Femur (tissue), 1 donor: ENCODE data around the gene FBN1.

Experiments
- DNase-seq: peaks from one replicate; pipeline ENCODE4 v3.0.0-alpha.2; 2017

FBN1 gene

DNA sequence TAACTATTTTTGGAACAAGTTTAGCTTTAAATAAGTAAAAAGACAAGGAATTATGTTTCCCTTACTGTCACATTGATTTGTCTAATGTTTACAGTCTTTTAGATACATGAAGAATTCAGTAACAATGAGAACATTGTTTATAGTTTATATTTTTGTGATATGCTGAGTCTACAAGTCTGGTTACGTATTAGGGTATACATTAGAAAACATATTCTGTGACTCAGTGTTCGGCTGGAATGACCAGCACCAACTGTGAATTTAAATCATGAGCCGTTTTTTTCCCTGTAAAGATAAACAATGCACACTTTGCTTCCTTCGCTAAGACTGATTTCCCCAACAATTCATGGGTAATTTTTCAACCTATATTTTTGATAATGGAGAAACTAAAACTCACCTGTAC lies 182.8 kb downstream of the FBN1 start:
- DNase-seq, result no peak

DNA sequence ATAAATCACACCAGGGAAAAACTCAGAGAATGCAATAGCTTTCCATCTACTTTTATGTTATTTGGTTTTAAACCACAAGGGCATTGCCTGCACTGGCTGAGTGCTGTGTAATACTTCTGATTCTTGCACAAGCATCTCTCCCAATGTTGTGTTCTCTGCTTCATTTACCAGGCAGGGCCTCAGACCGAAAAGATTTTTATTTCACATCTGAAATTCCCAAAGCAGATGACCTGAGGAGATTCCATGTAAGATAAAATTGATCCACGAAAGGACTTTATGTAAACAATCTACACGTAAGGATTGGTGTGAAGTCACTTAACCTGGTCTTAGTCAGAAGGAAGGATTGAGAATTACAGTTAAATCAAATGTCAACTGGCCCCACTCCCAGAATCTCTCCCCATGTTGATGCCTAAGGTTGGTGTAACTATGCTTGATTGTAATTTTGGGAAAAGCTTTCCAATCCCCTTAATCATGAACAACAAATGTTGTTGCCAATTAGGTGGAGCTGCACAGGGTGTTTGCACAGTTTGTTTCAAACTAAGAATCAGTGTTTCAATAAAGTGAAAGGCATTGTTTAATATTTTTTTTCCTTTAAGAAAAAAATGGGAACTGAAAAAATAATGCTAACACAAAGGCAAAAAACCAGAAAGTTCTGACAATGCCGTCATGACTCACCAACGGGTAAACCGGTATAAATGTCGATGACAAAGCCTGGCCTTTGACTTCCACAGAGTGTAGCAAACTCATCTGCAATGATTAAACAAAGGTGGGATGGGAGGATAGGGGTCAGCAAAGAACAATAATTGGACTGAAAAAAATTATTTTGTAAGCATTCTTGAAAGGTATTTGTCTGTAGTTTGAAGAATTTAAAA lies 185.7 kb downstream of the FBN1 start:
- DNase-seq, result no peak

DNA sequence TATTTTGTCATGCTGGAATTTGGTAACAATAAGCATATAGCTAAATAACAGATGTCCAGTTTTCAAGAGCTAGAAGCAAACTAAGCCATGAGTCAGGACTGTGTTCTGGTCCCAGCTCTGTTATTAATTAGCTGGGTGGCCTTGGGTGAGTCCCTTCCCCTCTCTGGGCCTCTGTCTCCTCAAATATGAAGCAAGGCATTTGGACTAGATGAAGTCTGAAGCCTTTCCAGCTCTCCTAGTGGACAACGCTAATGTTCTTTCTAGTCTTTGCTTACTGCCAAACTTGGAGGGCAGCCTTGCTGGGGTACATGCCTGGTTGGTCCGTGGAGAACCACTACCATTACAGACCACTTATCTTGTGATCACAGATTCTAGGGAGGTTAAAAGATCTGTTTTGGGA lies 186.6 kb downstream of the FBN1 start:
- DNase-seq, result no peak

DNA sequence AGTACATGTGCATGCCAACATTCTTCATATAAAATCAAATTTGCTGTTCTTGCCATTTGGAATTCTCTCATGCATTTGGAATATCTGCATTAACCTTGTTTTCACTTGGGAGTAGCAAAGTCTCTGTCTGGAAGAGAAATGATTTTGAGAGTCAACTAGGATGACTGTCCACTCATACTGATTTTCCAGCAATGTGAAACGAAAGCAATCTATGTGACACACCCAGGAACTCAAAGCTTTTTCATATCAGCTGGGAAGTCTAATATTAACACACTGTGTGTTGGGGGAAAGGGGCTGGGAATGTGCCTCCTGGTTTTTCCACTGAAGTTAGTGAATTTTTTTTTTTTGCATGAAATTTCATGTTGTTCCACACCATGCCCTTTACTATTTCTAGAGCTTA lies 189.4 kb downstream of the FBN1 start:
- DNase-seq, result no peak

DNA sequence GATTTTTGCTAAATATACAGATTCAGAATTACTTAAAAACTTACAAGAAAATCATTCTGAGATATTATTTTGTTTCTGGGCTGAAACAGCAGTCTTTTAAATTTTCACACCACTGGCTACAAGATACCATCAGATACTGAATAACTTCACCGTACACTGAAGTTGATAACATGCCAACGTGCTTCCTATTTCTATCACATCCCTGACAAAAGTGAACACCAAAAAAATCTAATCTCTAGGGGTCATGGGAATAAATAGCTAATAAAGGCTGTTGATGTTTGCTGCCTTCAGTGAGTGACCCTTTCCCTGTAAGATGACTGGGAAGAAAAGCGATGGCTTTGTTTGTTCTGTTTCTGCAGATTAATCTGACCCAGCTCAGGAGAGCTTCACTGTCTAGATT lies 193.8 kb downstream of the FBN1 start:
- DNase-seq, result no peak

DNA sequence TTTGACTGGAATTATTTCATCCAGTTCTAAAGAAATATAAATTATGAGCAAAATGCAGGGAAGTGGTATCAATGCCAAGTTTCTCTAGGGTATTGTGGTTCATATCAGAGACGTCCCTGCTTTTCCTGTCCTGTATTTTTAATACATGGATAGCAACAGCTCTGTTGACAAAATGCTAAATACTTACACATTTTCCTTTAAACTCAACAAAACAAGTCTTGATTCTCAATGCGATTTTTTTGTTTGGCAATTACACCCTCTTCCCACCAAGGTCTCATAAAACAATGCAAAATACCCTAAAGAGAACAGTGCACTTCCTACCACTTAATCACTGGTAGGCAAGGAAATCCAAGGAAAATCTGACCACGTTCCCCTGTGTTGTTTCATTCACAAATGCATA lies 194.3 kb downstream of the FBN1 start:
- DNase-seq, result no peak

DNA sequence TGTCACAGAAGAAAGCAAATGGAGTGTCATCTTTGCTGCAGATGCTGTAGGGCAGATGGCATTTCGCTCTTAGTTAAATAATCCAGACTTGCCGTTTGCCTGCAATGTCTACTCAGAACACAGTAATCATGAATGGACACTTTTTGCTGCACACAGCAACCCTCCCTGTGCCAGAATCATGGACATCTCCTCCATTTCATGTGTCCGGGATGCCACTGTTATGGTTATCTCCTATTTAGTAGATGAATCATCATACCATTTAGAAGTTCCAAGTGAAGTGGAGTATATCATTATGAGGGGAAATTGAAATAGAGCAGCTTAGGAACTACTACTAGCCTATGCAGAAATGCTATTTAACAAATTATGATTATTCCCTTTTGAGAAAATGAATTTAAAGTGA lies 195.8 kb downstream of the FBN1 start:
- DNase-seq, result no peak

DNA sequence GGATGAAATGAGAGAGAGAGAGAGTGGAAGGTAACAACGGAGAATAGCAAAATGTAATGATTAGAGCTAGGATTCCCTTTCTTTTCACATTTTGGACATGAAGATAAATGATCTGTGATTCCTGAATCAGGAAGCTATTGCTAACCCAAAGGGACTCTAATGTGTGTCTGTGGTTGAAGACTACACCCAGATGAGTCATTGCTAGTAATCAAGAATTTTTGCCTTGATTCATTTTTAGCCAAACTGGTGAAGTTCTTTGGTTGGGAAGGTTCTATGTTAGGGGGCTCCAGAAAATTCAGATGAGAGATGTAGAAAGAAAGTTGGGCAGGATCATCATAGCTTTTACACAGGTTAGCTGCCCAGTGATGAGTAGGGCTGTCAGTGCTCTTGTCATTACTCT lies 197.9 kb downstream of the FBN1 start:
- DNase-seq, result no peak

DNA sequence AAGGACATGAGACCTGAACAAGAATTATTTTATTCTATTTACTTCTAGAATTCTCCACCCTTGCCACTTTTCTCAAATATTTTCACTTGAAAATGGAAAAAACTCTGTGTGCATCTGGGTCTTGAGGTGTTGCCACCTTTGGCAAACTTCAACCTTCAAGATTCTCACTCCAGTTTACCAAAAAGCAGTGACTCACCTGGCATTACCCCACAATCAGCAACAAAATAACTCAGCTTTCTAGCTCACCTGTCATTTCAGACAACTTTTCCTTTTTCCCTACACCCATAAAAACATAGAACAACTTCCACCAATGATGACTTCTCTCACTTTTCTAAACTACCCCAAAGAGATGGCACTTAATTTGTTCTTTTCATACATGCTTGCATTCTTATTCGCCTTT lies 198.5 kb downstream of the FBN1 start:
- DNase-seq, result no peak

DNA sequence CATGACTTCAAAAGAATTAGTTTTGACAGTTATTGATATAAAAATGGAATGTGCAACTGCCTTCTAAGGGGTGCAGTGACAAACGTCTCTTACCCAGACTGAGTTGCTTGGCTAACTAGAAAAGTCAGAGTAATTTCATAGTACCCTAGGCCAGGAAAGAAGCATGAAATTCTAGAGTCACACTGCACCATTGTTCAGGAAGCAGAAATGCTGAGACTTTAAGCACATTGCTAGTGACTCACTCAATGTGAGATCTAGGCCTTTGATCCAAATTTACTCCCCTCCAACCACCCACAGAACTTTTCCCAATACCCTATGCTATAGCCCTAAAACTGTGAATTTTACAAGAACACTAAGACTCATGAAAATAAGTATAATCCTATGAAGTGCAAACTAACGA lies 203.5 kb downstream of the FBN1 start:
- DNase-seq, result no peak

DNA sequence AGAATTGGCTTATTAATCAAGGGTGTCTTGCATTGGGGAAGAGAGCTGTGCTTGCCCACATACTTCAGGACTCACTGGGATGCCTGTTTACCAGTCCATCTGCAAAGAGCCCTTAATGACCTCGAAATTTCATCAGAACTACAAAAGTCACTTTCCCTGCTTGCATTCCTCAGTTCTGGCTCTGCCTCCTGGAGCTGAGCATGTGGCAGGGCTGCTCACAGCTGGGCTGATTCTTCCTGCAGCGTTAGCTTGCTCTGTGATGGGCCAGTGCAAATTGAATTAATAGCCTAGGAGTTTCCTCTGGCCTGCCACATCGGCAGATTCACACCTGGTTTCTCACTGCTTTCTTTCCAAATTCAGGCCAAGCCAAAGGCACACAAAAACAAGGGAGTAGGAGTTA lies 205.4 kb downstream of the FBN1 start:
- no peak for DNase-seq

DNA sequence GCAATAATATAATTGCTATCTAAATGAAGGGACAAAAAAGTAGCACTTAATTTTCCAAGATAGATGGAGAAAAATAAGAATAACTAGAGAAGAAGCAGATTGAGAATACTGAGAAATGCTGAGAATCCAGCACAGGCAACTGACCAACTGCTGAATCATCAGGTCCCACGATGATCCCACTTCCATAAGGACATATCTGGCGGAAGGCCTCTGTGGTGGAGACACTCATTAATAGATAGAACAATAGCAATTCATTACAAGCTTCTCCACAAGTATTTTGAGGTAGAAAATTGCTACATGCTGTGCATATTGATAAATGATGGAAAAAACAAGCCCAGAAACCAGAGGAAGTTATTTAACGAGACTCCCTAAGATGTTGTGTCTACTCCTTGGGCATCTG lies 208.3 kb downstream of the FBN1 start:
- no peak for DNase-seq

DNA sequence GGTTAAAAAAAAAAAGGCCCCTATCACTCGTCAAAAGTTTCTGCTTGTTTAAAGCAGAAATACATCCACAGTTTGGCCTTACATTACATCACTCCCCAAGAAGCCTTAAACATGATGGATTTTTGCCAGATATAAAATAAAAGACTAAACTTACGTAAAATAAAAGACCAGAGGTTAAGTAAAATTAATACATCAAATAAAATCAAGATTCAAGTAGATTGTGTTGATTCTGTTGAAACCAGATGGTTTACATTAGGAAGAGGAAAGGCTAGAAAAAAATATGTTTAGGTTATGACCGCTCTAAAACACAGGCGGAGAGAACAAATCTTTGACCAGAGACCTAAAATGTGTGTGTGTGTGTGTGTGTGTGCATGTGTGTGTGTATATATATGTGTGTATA lies 210.2 kb downstream of the FBN1 start:
- DNase-seq, result no peak

DNA sequence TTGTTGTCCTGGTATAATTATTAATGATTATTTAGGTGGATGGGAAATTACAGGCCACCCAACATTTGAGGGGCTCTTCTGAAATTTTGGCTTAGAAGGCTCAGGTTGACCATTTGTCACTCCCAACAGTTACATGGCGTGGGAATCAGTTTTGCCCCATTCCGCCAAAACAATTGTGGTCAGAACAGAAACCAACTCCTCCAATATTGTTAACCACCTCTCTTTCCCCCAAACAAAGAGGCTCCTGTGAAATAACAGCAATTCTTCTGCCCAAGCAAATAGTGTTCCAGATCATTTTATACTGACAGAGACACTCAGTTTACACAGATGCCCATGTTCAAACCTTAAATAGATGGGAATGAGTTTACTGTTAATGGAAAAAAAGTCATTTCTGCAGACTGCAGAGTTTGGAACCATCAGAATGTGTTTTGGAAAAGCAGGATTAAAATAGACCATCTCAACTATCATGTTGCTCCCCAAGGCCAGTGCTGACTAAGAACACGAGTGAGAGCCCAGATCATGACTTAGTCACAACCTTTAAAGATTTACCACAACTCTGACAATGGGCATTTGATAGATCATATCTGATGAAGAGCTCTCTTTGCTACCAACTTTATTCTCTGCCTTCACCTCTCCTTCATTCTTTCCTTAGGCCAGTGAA lies 212.2 kb downstream of the FBN1 start:
- DNase-seq, result no peak

DNA sequence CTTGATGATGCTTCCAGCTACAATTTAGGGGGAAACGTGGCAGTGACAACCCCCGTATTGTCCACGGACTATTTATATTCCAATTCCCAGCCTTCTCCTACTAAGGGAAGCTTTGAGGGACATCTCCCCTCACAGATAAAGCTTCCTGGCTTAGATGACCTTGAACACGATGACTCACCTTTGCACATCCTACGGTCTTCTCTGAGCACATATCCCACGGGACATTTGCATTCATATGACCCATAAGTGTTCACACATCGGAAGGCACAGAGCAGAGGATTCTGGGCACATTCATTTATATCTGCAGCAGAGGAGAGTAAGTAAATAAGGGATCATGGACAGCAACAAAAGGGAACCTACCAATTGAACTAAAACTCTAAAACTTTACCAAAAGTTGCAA lies 212.8 kb downstream of the FBN1 start:
- no peak for DNase-seq

DNA sequence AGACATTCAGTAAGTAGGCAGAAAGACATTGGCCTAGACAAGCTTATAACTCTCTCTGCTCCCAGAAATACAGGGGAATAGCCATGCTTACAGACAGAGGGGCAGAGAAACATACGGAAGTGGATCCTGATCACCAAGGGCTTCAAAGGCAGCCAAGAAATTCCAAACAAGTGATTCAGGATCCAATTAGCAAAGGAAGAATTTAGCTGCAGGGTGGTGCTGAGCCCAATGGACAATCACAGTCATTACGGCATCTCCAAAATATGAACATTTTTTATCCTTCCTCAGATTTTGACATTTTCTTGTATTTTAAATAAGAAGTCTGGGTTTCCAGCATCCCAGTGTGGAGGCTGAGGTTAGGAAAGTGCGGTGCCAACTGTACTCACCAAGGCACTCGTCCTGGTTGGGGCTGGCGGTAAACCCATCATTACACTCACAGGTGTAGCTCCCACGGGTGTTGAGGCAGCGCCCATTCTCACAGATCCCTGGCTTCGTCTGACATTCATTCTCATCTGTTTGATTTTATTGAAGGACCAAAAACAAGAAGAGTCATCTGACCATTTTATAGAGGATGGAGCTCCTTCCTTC lies 217.5 kb downstream of the FBN1 start:
- DNase-seq, result no peak

DNA sequence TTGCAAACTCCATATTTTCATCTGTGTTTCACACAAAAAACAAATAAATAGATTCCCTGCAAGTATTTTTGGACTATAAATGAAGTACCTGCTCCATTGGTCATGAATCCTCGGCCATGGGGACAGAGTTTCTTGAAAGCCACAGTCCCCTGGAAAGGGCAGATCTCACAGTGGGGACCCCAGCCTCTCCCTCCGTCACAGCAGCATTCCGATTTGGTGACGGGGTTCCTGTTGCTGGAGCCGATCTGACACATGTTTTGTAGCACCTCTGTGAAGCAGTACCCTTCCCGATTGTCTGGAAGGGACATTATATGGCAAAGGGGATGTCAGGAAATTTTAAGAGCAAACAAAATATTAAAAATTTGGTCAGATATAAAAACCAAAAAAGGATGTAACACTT lies 218.0 kb downstream of the FBN1 start:
- DNase-seq, result no peak

DNA sequence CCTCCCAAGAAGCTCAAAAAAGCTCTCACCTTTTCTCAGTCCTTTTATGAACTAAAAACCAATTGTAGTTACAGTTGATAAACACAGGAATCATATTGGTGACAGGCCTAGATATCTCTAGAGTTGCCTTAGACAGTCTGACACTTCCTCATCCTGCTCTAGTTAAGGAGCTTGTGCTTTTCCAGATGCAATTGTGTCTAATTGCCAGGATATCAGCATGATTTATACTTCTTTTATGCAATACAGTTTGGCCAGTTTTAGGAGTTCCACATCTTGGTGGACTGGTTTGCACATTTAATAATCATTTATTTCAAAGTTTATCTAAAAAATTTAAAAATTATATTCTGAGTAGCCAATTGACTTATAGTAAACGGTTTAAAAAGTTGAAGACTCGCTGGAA lies 218.6 kb downstream of the FBN1 start:
- no peak for DNase-seq

DNA sequence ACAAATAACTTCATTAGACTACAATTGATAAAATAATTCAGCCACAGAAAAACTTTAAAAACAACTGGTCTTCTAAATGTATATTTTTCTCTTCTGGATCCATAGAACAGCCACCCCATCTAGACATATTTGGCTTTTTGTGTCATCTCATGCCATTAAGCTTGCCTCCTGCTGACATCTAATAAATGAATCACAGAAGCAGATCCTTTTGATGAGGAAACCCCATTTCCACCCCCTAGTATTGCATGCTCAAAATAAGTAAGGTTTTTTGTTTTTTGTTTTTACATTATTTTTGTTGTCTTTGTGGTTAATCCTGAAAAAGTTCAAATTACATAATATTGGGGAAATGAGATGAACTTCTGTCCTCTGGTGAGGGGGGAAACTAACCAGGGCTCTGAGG lies 219.5 kb downstream of the FBN1 start:
- DNase-seq, result no peak

DNA sequence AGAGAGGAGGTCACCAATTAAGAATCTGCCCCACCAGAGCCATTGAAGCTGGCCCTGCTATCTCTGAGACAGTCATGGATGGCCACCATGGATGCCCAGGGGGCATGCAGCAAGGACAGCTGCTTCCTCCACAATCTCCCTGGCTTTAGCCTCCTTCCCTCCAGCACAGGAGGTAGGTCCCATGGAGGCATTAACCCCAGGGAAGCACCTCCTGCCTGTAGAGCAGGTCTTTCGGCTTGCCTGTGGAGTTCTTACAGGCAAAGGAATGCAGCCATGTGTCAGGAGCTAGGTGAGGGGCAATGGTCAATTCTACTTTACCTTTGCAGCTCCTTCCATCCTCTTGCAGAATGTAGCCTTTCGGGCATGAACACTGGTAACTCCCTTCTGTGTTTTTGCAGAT lies 220.5 kb downstream of the FBN1 start:
- DNase-seq, result no peak

DNA sequence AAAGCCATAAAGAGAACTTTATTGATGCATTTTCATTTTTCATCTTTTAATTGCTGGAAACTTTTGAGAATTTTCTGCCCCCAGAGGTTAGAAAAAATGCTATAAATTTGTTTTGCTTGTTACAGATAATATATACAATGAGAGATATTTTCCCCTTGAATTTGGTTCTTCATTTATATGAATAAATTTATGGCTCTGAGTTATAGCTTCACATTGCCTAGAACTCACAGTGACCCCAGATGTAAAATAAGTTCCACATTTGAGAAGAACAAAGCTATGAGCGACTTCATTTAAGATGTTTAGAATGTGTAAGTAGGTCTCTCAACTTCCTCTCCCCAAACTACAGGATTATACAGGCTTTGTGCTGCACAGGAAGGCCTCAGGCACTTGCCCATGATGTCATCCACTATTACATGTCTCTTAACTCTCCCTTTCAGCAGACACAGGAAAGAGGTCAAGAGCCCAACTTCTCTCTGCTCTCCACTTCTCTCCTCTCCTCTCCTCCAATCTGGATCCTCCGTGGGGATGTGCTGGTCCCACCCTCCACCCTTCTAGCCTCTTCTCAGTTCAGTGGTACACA lies 221.5 kb downstream of the FBN1 start:
- no peak for DNase-seq

DNA sequence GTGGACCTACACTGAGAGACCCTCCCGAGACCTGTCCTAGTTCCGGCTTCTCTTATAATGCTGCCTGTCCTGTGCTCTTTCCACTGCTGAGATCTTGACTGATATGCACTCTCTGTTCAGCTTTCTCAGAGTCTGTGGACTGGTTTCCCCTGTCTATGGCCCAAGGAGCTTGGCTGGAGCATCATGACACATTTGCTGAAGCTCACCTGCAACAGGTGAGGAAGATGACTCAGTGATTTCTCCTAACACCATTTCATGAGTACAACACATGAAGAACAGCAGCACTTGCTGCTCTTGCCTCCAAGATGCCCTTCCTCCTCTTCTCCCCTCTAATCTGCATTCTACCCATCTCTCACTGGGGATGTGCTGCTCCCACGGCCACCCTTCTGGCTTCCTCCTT lies 222.2 kb downstream of the FBN1 start:
- DNase-seq, result no peak

DNA sequence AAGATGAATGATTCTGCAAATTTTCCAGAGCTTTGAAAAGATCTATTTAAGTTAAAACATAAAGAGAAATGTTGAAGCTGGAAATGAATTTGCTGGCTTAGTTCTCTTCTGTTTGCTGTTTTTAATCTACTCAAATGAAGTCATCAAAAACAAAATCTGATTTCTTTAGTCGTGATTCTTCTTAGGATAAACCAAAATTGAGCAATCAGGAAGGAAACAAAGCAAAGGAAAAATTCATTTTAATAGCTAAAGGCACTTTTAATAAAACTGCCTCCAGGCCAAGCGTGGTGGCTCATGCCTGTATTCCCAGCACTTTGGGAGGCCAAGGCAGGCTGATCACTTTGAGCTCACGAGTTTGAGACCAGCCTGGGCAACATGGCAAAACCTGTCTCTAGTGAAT lies 223.1 kb downstream of the FBN1 start:
- no peak for DNase-seq

DNA sequence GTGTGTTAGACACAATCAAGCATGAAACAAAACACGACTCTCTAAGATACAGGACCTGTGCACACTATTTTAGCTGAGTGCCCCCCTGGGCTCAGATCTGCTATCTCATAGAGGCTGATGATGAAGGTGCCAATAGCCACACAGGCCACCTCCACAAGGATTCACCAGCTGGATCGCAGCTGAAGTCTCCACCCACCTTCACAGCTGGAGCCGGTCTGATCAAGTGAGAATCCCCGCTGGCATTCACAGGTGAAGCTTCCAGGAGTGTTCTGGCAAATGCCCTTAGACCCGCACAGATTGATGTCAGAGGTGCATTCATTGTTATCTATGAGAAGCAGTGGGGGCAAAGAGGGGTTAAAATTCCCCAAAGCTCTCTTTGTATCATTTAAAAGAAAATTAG lies 224.1 kb downstream of the FBN1 start:
- no peak for DNase-seq
